ENCODE results near the gene ERICH3. TPM values are rescaled to one million over a fixed set of nuclear protein-coding genes. Genes with fewer than 3 reads are reported as not detected.
"Not testable (repeated sequence)": the region's sequence is repeated elsewhere in the genome, so short reads cannot be mapped to it uniquely, and the experiment has no call there.

The ERICH3 gene
- total RNA-seq, 1 donor, result not detected

DNA sequence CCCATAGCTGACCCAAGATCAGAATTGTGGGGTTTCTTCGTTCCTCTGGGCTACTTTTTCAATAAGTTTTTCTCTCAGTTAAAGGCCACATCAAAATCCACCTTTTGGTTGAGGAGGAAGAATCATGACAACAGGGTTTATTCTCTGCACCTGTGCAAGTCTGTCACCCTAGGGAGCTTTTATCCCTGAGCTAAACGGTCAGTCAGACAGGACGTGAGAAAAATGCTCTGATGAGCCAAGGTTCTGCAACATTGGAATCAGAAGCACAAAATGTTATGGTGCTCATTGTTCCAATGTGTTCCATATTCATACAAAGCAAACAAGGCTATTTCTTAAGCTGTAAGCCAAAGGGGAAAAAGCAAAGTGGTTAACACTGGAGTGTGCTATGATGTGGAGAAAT, 7.4 kb upstream of the ERICH3 start:
- H4K20me1 ChIP-seq (ENCODE audit: insufficient read depth, low read length), result no peaks in the 10 kb centered on the region
- TF ChIP-seq, protein P1, sequence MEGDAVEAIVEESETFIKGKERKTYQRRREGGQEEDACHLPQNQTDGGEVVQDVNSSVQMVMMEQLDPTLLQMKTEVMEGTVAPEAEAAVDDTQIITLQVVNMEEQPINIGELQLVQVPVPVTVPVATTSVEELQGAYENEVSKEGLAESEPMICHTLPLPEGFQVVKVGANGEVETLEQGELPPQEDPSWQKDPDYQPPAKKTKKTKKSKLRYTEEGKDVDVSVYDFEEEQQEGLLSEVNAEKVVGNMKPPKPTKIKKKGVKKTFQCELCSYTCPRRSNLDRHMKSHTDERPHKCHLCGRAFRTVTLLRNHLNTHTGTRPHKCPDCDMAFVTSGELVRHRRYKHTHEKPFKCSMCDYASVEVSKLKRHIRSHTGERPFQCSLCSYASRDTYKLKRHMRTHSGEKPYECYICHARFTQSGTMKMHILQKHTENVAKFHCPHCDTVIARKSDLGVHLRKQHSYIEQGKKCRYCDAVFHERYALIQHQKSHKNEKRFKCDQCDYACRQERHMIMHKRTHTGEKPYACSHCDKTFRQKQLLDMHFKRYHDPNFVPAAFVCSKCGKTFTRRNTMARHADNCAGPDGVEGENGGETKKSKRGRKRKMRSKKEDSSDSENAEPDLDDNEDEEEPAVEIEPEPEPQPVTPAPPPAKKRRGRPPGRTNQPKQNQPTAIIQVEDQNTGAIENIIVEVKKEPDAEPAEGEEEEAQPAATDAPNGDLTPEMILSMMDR (IDR thresholded peaks at IDR 0.05; ENCODE audit: extremely low read depth, low read depth, low read length), result no peak
- H2AFZ ChIP-seq (ENCODE audit: low read length), result no peak overlapping the region
- no peaks in the 10 kb centered on the region for H3K27me3 ChIP-seq (ENCODE audit: insufficient read depth, low read length)
- H3K9me3 ChIP-seq (ENCODE audit: low read depth, low read length), result no peaks in the 10 kb centered on the region
- no peaks in the 10 kb centered on the region for H3K4me1 ChIP-seq (ENCODE audit: insufficient read depth, low read length)
- H3K4me3 ChIP-seq (ENCODE audit: insufficient read depth, low read length), result no peak overlapping the region
- no peak overlapping the region for H3K27ac ChIP-seq (ENCODE audit: low read depth, low read length)
- no peak for DNase-seq (ENCODE audit: insufficient read length, low spot score, missing footprints)
- H3K79me2 ChIP-seq (ENCODE audit: insufficient read depth, low read length), result no peaks in the 10 kb centered on the region
- no peaks in the 10 kb centered on the region for H3K36me3 ChIP-seq (ENCODE audit: insufficient read depth, low read length)
- H3K4me2 ChIP-seq (ENCODE audit: insufficient read depth, low read length), result no peak overlapping the region

- no peak for DNase-seq (ENCODE audit: insufficient read length, low spot score, missing footprints)
- H3K4me2 ChIP-seq (ENCODE audit: insufficient read depth, low read length), result no peak overlapping the region
- TF ChIP-seq, protein P1 (IDR thresholded peaks at IDR 0.05; ENCODE audit: extremely low read depth, low read depth, low read length), result no peak
Observed at GRCh38 chr1:74679811-74680210, 6.2 kb upstream of the ERICH3 start.

DNA sequence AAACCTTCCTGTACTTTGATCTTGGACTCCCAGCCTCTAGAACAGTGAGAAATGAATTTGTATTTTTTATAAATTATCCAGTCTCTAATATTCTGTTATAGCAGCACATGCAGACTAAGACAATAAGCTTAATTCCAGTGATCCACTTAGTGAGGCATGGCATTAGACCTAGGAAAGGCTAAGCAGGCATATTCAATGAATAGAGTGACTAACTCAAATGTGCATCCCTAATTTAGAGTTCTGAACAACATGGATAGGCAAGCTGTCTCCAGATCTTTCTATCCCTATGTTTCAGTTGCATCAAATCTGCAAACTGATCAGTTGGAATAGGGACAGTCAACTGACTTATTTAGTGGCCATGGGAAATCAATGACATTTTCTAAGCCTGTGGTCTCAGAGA, 4.3 kb upstream of the ERICH3 start:
- Histone ChIP-seq H4K20me1 (ENCODE audit: insufficient read depth, low read length) (no peaks in the 10 kb centered on the region), H3K79me2 (ENCODE audit: insufficient read depth, low read length) (no peaks in the 10 kb centered on the region), H3K4me3 (ENCODE audit: insufficient read depth, low read length) (no peak overlapping the region), H3K4me2 (ENCODE audit: insufficient read depth, low read length) (no peak overlapping the region), H2AFZ (ENCODE audit: low read length) (no peak overlapping the region), H3K27ac (ENCODE audit: low read depth, low read length) (no peak overlapping the region), H3K27me3 (ENCODE audit: insufficient read depth, low read length) (no peaks in the 10 kb centered on the region), H3K9me3 (ENCODE audit: low read depth, low read length) (no peaks in the 10 kb centered on the region), H3K36me3 (ENCODE audit: insufficient read depth, low read length) (no peaks in the 10 kb centered on the region), H3K4me1 (ENCODE audit: insufficient read depth, low read length) (peaks cover 2% of the 10 kb centered on the region)
- no peak for DNase-seq (ENCODE audit: insufficient read length, low spot score, missing footprints)
- TF ChIP-seq, protein P1 (IDR thresholded peaks at IDR 0.05; ENCODE audit: extremely low read depth, low read depth, low read length), result no peak

More at GRCh38 chr1:74679811-74680210, 6.2 kb upstream of the ERICH3 start:
- H2AFZ ChIP-seq (ENCODE audit: low read length), result no peak overlapping the region
- H4K20me1 ChIP-seq (ENCODE audit: insufficient read depth, low read length), result no peaks in the 10 kb centered on the region
- no peaks in the 10 kb centered on the region for H3K9me3 ChIP-seq (ENCODE audit: low read depth, low read length)
- H3K36me3 ChIP-seq (ENCODE audit: insufficient read depth, low read length), result no peaks in the 10 kb centered on the region
- H3K27ac ChIP-seq (ENCODE audit: low read depth, low read length), result no peak overlapping the region
- H3K27me3 ChIP-seq (ENCODE audit: insufficient read depth, low read length), result no peaks in the 10 kb centered on the region
- no peak overlapping the region for H3K4me3 ChIP-seq (ENCODE audit: insufficient read depth, low read length)
- no peaks in the 10 kb centered on the region for H3K79me2 ChIP-seq (ENCODE audit: insufficient read depth, low read length)
- no peaks in the 10 kb centered on the region for H3K4me1 ChIP-seq (ENCODE audit: insufficient read depth, low read length)

DNA sequence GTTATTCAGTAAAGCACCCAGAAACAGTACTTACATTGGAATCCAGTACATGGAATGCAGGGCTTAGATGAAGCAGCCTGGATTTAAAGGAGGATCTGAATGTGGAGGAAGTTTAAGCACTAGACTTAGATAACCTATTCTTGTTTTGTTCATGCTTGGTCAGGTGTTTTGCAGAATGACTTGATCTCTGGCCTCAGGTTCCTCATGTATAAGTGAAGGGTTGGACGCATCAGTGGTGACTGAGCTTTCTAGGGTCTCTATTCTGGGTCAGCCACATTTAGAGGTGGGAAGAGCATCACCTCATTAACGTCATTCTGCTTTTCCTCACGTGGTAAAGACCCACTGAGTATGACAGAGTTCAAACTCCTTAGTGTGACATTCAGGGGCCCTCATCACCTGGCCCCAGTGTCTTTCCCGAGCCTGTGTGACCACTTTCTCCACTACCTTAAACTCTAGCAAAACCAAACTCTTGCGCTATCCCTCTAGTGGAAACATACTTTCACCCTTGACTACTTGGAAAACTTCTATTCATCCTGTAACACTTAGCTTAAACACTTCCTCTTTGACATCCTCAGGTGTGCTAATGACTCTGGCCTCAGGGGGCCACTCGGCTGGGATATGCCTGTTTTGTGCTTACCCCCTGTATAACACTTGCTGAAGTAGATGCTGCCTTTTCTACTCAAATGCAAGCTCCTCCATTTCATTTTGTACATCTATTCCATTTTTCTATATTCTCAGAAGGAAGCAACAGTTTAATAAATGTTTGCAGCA, 871 bp upstream of the ERICH3 start:
- H3K79me2 ChIP-seq (ENCODE audit: insufficient read depth, low read length), result no peaks in the 10 kb centered on the region
- no peaks in the 10 kb centered on the region for H3K9me3 ChIP-seq (ENCODE audit: low read depth, low read length)
- TF ChIP-seq, protein P1 (IDR thresholded peaks at IDR 0.05; ENCODE audit: extremely low read depth, low read depth, low read length), result no peak
- H3K4me1 ChIP-seq (ENCODE audit: insufficient read depth, low read length), result peaks cover 2% of the 10 kb centered on the region
- peak overlapping the region; percentile 76 for H3K4me2 ChIP-seq (ENCODE audit: insufficient read depth, low read length)
- no peaks in the 10 kb centered on the region for H3K36me3 ChIP-seq (ENCODE audit: insufficient read depth, low read length)
- DNase-seq (ENCODE audit: insufficient read length, low spot score, missing footprints), result peak; percentile 42
- H3K4me3 ChIP-seq (ENCODE audit: insufficient read depth, low read length), result peak overlapping the region; percentile 62
- H2AFZ ChIP-seq (ENCODE audit: low read length), result peak overlapping the region; percentile 83
- no peaks in the 10 kb centered on the region for H3K27me3 ChIP-seq (ENCODE audit: insufficient read depth, low read length)
- H4K20me1 ChIP-seq (ENCODE audit: insufficient read depth, low read length), result no peaks in the 10 kb centered on the region
- H3K27ac ChIP-seq (ENCODE audit: low read depth, low read length), result no peak overlapping the region

DNA sequence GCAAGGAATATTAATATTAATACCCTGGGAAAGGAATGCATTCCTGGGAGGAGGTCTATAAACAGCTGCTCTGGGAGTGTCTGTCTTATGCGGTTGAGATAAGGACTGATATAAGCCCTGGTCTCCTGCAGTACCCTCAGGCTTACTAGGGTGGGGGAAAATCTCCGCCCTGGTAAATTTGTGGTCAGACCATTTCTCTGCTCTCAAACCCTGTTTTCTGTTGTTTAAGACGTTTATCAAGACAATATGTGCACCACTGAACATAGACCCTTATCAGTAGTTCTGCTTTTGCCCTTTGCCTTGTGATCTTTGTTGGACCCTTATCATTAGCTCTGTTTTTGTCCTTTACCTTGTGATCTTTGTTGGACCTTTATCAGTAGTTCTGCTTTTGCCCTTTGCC, 2.7 kb downstream of the ERICH3 start:
- not testable (repeated sequence) for H3K36me3 ChIP-seq (ENCODE audit: insufficient read depth, low read length); H2AFZ ChIP-seq (ENCODE audit: low read length); H3K27me3 ChIP-seq (ENCODE audit: insufficient read depth, low read length); H3K27ac ChIP-seq (ENCODE audit: low read depth, low read length); H3K4me3 ChIP-seq (ENCODE audit: insufficient read depth, low read length); H3K4me1 ChIP-seq (ENCODE audit: insufficient read depth, low read length); DNase-seq (ENCODE audit: insufficient read length, low spot score, missing footprints); H3K9me3 ChIP-seq (ENCODE audit: low read depth, low read length); H3K4me2 ChIP-seq (ENCODE audit: insufficient read depth, low read length); H4K20me1 ChIP-seq (ENCODE audit: insufficient read depth, low read length); H3K79me2 ChIP-seq (ENCODE audit: insufficient read depth, low read length)

Data from osteoblast (primary cell).